Esophagus squamous epithelium (tissue), 4 donors: Measurements from ENCODE around the gene SNAI1.

Experiments
- POLR2A ChIP-seq, 4 donors: fragments of 450-650 bp; IDR thresholded peaks; one replicate each; pipeline ENCODE4 v1.6.1; 2017; ENCODE audit warnings: antibody characterized with exemption in 4 of 4, mild to moderate bottlenecking in 4 of 4, moderate library complexity in 3 of 4
- TF ChIP-seq, protein P1 (sequence below), 6 experiments: fragments of 450-650 bp in 4 of 6; fragments of 200-600 bp in 2 of 6; sonication (generic) in 2 of 6; IDR thresholded peaks; one replicate each; pipeline ENCODE4 v1.5.1; 2016 to 2019; ENCODE audit warnings: antibody characterized with exemption in 6 of 6, mild to moderate bottlenecking in 4 of 6, moderate library complexity in 4 of 6

GRCh38 chr20:50027611-50028105, 44.9 kb downstream of the SNAI1 start:
- TF ChIP-seq, protein P1, sequence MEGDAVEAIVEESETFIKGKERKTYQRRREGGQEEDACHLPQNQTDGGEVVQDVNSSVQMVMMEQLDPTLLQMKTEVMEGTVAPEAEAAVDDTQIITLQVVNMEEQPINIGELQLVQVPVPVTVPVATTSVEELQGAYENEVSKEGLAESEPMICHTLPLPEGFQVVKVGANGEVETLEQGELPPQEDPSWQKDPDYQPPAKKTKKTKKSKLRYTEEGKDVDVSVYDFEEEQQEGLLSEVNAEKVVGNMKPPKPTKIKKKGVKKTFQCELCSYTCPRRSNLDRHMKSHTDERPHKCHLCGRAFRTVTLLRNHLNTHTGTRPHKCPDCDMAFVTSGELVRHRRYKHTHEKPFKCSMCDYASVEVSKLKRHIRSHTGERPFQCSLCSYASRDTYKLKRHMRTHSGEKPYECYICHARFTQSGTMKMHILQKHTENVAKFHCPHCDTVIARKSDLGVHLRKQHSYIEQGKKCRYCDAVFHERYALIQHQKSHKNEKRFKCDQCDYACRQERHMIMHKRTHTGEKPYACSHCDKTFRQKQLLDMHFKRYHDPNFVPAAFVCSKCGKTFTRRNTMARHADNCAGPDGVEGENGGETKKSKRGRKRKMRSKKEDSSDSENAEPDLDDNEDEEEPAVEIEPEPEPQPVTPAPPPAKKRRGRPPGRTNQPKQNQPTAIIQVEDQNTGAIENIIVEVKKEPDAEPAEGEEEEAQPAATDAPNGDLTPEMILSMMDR (IDR thresholded peaks at IDR 0.05), result no peak
- TF ChIP-seq POLR2A (IDR thresholded peaks at IDR 0.05), result no peak
